Placental epithelial cell (primary cell): Measurements from ENCODE around the gene MDGA2. TPM values are rescaled to one million over a fixed set of nuclear protein-coding genes. Genes with fewer than 3 reads are reported as not detected.

Experiments used
- small RNA-seq: library from RNA; depleted of rRNA; stranded (forward); fragments of <200 nt; gene quantifications from one replicate; pipeline ENCODE3, GENCODE V24; 2012
- total RNA-seq: library from RNA; depleted of rRNA; stranded (reverse); fragments of >200 nt; gene quantifications from 2 replicates; pipeline ENCODE4 v1.2.3, GENCODE V29; 2012

The MDGA2 gene
- 0.33 TPM in 1 of 2 replicates, not detected in the other for total RNA-seq

DNA sequence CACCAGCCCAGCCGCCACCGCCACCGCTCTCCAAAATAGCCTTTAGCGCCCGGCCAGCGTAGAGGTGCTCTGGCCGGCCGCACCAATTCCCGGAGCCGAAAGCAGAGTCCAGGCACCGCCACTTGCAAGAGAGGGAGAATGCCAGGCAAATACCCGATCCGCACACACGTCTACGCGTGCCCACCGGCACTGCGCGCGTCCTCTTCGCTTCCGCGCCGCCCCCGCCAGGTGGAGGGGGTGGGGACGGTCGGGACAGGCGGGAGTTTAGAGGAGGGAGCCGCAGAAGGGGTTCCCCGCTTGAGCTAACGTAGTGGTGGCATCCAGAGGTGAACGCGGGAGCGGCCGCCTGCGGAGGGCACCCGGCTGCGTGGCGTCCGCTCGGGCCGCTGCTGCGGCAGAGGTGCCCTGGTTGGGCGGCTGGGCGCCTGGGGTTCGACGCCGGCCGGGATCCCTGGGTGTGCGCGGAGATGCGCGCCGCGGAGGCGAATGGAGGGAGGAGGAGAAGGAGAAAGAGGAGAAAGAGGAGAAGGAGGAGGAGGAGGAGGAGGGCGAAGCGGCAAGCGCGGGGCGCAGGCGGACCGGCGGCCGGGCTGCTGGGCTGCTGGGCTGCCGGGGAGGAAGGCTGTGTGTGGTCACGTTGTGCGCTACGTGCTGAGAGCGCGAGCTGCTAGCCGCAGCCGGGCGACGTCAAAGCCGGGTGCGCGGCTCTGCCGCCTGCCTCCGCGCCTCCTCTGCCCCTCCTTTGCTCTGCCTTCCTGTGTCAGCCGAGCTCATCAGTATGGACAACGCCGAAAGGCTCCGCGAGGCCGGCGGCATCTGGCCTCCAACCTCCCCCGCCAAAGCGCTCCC is at the start of gene MDGA2:
Gene MDGA2, minus strand, starts transcription at position 140 of the 849 bp plus-strand sequence.

Small RNA genes within 50 kb of the gene (small RNA-seq; reads per million reads assigned to genes)
- not detected for gene RF00402
